Lung (tissue), 12 donors: ENCODE results near the gene CTDSP1. TPM values are rescaled to one million over a fixed set of nuclear protein-coding genes. Genes with fewer than 3 reads are reported as not detected.

Source experiments
- ATAC-seq: fragments of 200-7000 bp; cut with Tn5 transposase; one replicate; pipeline ENCODE4 v1.9.1; 2020; ENCODE audit warnings: moderate number of reproducible peaks; ENCODE audit not compliant: insufficient read depth, low FRiP score
- DNase-seq, 3 donors: peaks; one replicate each; pipeline ENCODE4 v3.0.0-alpha.2; 2013 to 2017
- H3K27ac ChIP-seq, 2 donors: one replicate each; pipeline ENCODE4 v1.5.1; 2013; ENCODE audit warnings: mild to moderate bottlenecking in 2 of 2, moderate library complexity in 2 of 2, control low read depth in 1 of 2, inconsistent platforms in 1 of 2, low read depth in 1 of 2, low read length in 1 of 2
- H3K27me3 ChIP-seq, 3 donors: one replicate each; pipeline ENCODE4 v1.5.1; 2013; ENCODE audit warnings: low read length in 2 of 3; ENCODE audit not compliant: control insufficient read depth in 3 of 3, insufficient read depth in 3 of 3
- H3K36me3 ChIP-seq, 4 donors: one replicate each; pipeline ENCODE4 v1.5.1; 2013; ENCODE audit warnings: low read length in 4 of 4, mild to moderate bottlenecking in 1 of 4, moderate library complexity in 1 of 4; ENCODE audit not compliant: control insufficient read depth in 4 of 4, insufficient read depth in 4 of 4
- H3K4me1 ChIP-seq, 5 donors: one replicate each; pipeline ENCODE4 v1.5.1; 2013; ENCODE audit warnings: low read length in 5 of 5, mild to moderate bottlenecking in 2 of 5, moderate library complexity in 1 of 5; ENCODE audit not compliant: control insufficient read depth in 5 of 5, insufficient read depth in 5 of 5
- H3K4me3 ChIP-seq: one replicate; pipeline ENCODE4 v1.5.1; 2013; ENCODE audit warnings: mild to moderate bottlenecking, control low read depth, moderate library complexity
- H3K9ac ChIP-seq, 2 donors: one replicate each; pipeline ENCODE4 v1.5.1; 2013; ENCODE audit warnings: low read length in 2 of 2, control low read depth in 1 of 2; ENCODE audit not compliant: insufficient read depth in 1 of 2
- H3K9me3 ChIP-seq, 4 donors: one replicate each; pipeline ENCODE4 v1.5.1; 2013; ENCODE audit warnings: low read length in 3 of 4, mild to moderate bottlenecking in 1 of 4, moderate library complexity in 1 of 4; ENCODE audit not compliant: control insufficient read depth in 4 of 4, insufficient read depth in 3 of 4
- CTCF ChIP-seq: IDR thresholded peaks from 2 replicates; pipeline ENCODE4 v1.5.1; 2012; ENCODE audit warnings: mild to moderate bottlenecking; ENCODE audit errors: control extremely low read depth, extremely low read depth
- WGBS, 2 donors: extraction: QIAGEN DNeasy Blood & Tissue Kit; methylation state at CpG; one replicate each; pipeline ENCODE4 v1.1.7; 2013; 5-methylcytosine and 5-hydroxymethylcytosine counted together
- polyA plus RNA-seq, 2 donors: library from polyadenylated mRNA; stranded (reverse); fragments of 200-250 nt; gene quantifications; one replicate each; pipeline ENCODE4 v1.2.1, GENCODE V29; 2013
- total RNA-seq, 2 donors: library from RNA; depleted of rRNA in 1 of 2; stranded (reverse); fragments of >200 nt in 1 of 2; gene quantifications; one replicate each; pipeline ENCODE4 v1.2.1, GENCODE V29; 2014 to 2021
- donor health status: control.
- donor health status: control.
- donor health status: Bipolar disorder and iron deficiency.
- donor health status: healthy.
- donor health status: DM: yes; HTN: yes; CAD: no.

Gene CTDSP1
- total and polyA plus RNA-seq, 4 donors: 113 to 183 (median 139) TPM

GRCh38 chr2:218392459-218392858 lies 7.2 kb upstream of the CTDSP1 start:
- DNase-seq (no peak), ATAC-seq (no peak)
- Histone ChIP-seq H3K4me1 (peaks cover 0 to 15% (median 5%) of the 10 kb centered on the region in 5 donors), H3K27me3 (no peaks in the 10 kb centered on the region), H3K27ac (no peak overlapping the region), H3K4me3 (no peak overlapping the region), H3K9me3 (no peaks in the 10 kb centered on the region), H3K9ac (no peak overlapping the region), H3K36me3 (no peaks in the 10 kb centered on the region)
- TF ChIP-seq CTCF: no peak
- WGBS, 2 donors: 95% methylated on average over 5 of the region's 5 CpGs

DNA sequence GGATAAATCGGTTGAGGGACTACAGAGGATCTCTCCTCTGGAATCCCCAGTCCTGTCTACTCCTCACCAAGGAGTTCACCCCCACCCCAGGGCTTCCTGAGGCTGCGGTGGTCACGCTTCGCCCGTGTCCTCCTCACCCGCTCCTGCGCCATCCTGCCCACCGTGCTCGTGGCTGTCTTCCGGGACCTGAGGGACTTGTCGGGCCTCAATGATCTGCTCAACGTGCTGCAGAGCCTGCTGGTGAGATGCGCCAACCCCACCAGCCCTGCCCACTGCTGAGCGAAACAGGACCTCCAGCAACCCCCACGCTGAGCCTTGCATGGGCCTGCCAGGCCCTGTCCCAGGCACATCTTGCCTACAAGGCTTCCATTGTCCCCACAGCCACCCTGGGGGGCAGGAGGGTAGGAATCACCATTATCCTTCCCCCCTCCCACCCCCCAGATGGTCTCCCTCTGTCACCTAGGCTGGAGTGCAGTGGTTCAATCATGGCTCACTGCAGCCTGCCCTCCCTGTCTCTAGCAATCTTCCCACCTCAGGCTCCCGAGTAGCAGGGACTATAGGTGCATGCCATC lies 6.7 kb upstream of the CTDSP1 start:
- H3K9ac ChIP-seq: no peak overlapping the region
- TF ChIP-seq CTCF: no peak
- H3K27me3 ChIP-seq: no peaks in the 10 kb centered on the region
- H3K4me1 ChIP-seq: peaks cover 0 to 20% (median 8%) of the 10 kb centered on the region in 5 donors
- 80% methylated on average over 16 of the region's 16 CpGs for WGBS, 2 donors
- no peaks in the 10 kb centered on the region for H3K36me3 ChIP-seq
- no peaks in the 10 kb centered on the region for H3K9me3 ChIP-seq
- H3K27ac ChIP-seq: no peak overlapping the region
- no peak for DNase-seq
- H3K4me3 ChIP-seq: no peak overlapping the region
- no peak for ATAC-seq

DNA sequence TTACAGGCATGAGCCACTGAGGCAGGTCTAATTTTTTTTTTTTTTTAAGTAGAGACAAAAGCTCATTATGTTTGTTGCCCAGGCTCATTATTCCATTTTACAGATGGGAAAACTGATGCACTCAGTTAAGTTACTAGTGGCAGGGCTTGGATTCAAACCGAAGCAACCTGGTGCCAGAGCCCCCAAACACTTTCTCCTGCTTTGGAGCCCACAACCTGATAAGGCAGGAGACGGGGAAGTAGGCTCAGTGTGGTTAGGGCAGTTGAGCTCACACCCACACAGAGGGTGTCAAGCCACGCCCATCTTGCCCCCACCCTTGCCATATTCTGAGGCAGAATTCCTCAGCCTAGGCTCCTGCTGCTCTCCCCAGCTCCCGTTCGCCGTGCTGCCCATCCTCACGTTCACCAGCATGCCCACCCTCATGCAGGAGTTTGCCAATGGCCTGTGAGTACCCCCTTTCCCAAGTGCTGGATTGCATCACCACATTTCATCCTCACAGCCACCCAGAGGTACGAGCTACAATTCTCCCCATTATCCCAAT lies 5.8 kb upstream of the CTDSP1 start:
- DNase-seq (no peak), ATAC-seq (no peak)
- 39 to 61% methylated on average over 8 of the region's 8 CpGs for WGBS, 2 donors
- H3K4me1 ChIP-seq: peaks cover 0 to 23% (median 8%) of the 10 kb centered on the region in 5 donors
- H3K27ac ChIP-seq: no peak overlapping the region
- H3K36me3 ChIP-seq: no peaks in the 10 kb centered on the region
- no peak for TF ChIP-seq CTCF
- no peak overlapping the region for H3K9ac ChIP-seq
- H3K4me3 ChIP-seq: no peak overlapping the region
- H3K9me3 ChIP-seq: no peaks in the 10 kb centered on the region
- H3K27me3 ChIP-seq: no peaks in the 10 kb centered on the region
